HUDEP-2 (cell line): ENCODE data around the gene ENAH.

ENCODE experiments used
- DNase-seq, 76 experiments: peaks; one replicate each; lab custom pipeline; 2025; ENCODE audit not compliant: unreplicated experiment in 76 of 76; lab: John Stamatoyannopoulos, UW

Gene ENAH

GRCh38 chr1:225610539-225610938 is 42.4 kb downstream of the ENAH start:
- no peak for DNase-seq

DNA sequence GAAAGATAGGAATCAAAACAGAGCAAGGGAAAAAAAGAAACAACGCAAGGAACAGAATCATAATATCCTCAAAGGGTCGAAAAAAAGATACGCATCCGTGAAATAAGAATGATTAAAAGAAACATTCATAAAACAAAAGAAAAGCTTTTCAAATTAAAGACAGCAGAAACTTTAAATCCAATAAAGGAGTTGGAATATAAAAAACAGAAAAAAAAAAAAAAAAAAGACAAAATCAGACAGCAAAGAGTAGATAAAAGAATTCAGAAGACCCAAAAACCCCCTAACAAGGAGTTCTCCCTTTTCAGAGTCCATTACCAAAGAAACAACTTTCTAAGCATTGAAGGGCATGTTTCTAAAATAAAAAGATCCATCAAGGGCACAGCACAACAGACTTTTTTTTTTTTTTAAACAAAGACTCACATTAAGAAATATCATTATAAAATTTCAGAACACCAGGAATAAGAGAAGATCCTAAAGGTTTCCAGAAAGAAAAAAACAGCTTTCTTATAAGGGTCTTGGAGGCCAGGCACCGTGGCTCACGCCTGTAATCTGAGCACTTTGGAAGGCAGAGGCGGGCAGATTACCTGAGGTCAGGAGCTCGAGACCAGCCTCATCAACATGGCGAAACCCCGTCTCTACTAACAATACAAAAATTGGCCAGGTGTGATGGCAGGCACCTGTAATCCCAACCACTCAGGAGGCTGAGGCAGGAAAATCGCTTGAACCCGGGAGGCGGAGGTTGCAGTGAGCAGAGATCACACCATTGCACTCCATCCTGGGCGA is 44.7 kb downstream of the ENAH start:
- DNase-seq: no peak

DNA sequence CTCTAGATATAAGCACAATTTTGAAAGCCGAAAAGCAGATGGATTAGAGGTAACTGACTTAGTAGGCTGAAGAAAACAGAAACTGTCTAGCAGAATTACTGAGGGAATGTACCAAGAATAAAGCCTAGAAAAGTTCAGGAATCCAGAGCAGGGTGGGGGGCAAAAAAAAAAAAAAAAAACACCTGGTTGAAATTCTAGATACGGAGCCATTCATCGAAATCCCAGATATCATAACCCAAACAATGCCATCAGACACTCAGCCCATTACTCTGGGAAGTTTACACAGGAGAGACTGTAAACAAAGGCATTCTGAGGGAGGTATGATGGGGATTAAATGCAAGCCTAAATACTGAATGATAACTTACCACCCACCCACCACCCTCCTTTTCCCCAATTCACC is 45.6 kb downstream of the ENAH start:
- DNase-seq: no peak

DNA sequence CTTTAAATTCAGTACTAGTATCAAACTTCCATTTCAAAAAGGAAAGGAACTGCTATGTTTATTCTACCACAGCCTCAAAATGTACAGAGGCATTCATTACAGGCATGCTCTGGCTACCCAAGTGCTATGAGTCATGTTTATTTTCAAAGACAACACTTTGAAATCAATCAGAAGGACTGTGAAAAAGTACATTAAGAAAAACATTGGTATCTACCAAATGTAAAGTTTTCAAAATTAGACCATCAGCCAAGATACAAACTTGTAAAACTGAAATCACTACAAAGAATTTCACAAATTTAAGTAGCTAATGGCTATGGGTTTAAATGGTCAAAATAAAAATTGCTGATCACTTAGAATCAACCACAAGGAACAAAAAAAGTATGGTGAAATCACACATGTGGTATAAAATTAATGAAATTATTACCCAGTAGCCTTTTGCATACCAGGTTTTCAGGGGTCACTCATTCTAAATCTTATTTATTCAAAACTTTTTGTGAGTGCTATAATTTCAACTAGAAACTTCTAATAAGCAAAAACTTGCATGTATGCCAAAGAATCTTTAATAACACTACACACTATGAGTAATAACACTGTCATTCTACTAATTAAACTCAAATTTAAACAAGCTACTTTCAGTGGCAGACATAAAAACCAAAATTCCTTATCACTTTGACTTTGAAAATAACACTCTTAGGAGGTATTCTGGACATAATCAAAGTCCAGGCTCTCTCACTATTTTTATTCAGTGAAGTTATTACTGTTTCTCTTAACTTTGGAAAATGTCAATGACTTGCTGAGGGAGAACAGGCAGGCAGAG is 49.2 kb downstream of the ENAH start:
- no peak for DNase-seq

GRCh38 chr1:225602590-225603206 is 50.2 kb downstream of the ENAH start:
- no peak for DNase-seq

- DNase-seq: no peak
Observed at GRCh38 chr1:225601902-225602589, 50.9 kb downstream of the ENAH start.

- DNase-seq: no peak
Observed at GRCh38 chr1:225598847-225599246, 54.1 kb downstream of the ENAH start.

DNA sequence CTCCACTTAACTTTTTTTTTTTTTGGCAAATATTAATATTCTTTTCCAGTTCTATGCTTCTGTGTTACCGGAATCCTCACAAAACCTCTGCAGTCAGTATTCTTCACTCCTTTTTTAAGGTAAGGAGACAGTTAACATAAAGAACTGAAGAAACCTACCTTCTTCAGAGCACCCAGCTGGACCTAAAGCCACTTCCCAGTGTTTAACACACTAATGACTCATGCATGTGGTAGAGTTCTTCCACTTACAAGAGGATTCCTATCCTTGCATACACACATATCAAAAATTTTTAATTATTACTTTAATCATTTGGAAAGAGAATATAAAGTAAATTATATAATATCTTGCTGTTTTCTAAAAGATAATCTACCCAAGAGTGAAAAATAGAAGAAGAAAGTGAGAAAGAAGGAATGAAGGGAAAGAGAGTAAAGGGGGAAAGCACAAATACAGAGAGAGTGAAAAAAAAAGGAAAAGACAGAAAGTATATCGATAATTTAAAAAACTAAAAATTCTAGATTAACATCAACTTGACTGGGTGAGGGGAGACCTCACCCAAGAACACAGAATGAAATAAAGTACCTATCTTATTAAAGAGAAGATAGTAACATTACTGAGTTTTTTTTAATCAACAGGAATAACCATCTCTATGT is 54.9 kb downstream of the ENAH start:
- no peak for DNase-seq

- DNase-seq: no peak
Observed at GRCh38 chr1:225596736-225597135, 56.2 kb downstream of the ENAH start.

DNA sequence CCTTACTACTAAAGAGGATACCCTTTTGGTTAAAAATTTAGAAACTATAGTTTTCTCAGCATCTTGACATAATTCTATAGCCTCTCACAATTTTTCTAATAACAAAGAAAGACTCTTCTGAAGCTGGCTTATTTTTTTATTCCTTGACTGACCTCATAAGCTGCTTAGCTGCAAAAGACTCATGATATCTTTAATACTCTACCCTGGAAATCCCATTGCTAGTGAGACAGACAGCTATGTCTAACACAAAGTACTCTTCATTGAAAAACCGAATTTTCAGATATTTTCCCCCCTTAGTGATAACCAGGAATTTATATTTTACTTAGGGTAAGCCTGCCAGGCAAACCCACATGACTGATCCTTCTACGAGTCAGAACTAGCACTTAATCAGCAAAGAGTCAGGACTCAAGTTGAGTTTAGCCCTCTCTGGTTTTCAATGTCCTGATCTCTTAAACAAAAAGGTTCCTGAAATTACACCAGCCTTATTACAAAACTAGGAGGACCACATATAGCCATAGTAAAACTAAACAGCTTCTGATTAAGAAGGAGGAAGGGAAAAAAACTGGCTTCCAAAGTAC is 56.9 kb downstream of the ENAH start:
- no peak for DNase-seq

GRCh38 chr1:225595452-225595851 is 57.5 kb downstream of the ENAH start:
- DNase-seq: no peak

- no peak for DNase-seq
Observed at GRCh38 chr1:225593414-225593813, 59.5 kb downstream of the ENAH start.

DNA sequence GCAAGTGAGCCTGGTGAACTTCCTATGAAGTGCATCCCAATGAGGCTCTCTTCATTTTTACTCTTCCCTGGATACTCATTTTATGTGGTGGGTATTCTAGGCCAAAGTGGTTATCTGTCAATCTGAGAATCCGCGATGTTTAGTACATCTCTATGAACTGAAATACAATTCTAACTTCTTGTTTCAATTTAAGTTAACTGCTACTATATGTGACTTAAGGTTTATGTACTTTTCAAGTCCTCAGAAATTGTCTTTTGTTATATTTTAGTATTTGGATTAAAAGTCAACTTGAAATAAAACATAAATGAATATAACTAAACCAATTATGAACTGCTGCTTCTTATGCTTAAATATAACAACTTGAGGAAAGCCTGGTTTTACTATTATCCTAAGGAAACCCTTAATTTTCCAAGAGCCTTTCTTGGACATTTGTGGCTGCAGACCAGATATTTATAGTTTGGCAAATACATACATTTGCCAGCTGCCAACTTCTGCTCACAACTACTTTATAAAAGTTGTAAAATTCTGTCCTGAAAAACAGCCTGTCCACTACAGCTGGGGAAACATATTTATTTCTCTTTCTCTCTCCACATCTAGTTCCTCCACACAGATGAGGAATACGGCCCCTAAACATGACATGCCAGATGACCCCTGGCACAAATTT is 60.4 kb downstream of the ENAH start:
- no peak for DNase-seq

DNA sequence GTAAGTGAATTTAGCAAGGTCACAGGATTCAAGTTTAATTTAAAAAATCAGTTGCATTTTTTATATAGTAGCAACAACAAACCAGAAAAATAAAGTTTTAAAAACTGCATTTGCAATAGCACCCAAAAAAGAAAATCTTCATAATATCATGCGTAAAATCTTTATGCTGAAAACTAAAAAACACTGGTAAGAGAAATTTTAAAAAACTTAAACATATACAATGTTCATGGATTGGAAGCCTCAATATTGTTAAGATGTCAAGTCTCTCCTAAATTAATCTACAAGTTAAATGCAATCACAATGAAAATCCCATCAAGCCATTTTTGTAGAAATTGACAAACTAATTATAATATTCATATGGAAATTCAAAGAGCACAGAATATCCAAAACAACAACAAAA is 65.6 kb downstream of the ENAH start:
- DNase-seq: no peak

GRCh38 chr1:225581186-225581585 is 71.7 kb downstream of the ENAH start:
- no peak for DNase-seq

DNA sequence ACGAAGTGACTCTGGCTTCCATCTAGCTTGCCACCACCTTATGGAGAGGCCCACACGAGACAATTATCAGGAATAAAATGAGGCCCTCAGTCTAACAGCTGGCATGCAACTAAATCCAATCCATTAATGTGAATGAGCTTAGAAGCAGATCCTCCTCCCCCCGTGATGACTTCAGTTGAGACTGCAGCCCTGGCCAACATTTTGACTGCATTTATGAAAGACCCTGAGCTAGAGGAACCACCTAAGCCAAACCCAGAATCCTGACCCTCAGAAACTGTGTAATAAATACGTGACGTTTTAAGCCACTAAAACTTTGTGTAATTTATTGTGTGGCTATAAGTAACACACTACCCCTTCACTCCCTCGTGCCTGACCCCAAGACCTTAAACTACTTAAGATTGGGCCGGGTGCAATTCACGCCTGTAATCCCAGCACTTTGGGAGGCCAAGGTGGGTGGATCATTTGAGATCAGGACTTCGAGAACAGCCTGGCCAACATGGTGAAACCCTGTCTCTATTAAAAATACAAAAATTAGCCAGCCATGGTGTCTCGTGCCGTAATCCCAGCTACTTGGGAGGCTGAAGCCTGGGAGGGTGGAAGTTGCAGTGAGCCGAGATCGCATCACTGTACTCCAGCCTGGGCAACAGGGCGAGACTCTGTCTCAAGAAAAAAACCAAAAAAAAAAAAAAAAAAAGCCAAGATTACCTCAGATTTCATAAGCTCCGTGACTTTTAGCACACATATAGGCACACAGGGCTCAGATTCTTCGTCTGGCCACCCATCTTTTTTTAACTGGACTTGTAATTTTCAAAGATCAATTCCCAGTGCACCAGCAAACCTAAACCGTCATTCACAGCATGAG is 72.5 kb downstream of the ENAH start:
- DNase-seq: no peak

- DNase-seq: no peak
Observed at GRCh38 chr1:225578251-225578977, 74.5 kb downstream of the ENAH start.

DNA sequence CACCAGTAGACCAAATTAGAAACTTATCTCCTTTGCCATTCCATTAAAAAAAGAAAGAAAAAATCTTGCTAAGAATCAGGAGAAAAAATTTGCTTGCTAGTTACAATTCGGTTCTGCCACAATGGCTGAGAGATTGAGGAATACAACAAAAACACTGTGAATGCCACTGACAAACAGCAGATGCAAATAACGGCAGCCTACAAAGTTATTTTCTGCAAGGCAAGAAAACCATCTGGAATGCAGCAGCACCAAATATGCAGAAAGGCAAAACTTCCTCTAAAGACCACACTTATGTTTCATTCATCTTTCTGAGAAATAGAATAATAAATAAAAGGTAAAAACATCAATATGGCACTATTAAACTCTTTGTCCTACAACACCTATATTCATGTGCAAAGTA is 75.7 kb downstream of the ENAH start:
- no peak for DNase-seq
